ENCODE data around the gene PLXNA2.

The PLXNA2 gene

GRCh38 chr1:208133355-208133754, 110.8 kb downstream of the PLXNA2 start:
- DNase-seq = no peak

DNA sequence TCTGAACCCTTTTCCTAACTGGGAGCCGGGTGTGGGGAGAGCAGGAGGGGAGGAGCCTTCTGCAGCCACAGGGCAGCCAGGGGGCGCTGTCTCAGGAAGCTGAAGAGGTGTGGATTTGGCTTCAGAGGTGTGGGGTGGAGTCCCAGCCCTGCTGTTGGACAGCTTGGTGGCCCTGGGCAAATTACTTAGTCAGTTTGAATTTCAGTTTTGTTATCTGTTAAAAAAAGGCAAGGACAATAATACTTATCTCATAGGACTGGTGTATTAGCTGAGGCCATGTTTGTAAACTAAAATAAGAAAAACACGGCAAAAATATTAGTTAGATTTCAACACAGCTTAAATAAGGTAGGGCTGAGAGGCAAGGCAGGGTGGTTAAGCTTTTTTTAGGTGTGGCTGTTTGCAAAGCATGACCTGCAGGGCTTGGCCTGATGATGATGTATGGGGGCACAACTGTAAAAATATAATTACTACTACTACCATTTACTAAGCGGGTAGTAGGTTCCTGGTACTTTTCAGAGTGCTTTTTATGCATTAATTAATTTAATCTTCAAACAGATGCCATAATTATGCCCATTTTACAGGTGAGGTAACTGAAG, 111.8 kb downstream of the PLXNA2 start:
- DNase-seq = no peak

DNA sequence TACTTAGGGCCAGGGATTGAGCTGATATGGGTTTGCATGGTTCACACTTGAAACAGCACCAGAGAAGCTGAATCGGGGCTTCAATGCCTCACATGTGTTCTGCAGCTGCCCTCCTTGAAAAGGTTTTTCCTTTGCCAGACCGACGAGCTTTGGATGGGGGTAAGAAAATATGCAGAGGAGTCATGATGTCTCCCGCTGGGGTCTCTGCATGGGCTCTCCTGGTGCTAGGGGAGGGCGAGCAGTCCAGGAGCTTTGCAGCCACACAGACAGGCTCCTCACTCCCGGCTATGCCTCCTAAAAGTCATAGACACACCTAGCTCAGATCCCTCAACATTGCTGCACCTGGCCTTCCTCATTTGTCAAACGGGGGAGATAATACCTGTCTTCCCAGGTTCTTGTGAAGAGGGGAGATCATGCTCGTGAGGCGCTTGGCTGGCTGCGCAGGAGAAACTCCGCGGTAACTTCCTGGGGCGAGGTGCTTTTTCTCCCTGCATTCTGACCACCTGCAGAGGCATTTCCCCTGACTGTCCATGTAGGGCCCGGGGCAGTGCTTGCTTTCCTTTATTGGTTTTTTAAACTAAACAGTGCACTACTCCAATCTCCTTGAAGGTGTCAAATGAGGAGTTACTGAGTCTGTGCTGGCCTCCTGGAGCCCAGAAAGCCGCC, 112.4 kb downstream of the PLXNA2 start:
- no peak for DNase-seq

DNA sequence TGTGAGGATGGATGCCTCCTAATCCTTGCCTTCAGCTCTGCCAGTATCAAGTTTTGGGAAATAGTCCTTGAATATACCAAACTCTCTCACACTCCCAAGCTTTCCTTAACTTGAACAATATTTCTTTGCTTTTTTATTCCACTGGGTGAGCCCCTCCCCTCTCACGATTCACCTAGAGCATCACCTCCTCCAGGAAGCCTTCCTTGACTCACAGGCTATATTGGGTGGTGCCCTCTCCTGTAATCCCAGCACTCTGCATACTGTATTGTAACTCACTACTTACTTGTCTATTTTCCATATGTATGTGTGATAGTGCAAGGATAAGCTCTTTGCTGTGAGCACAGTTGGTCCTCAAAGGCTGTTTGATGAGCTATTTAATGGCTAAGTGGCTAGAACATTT, 114.7 kb downstream of the PLXNA2 start:
- no peak for DNase-seq

- no peak for DNase-seq
These were observed 115.1 kb downstream of the PLXNA2 start for GRCh38 chr1:208129060-208129459.

DNA sequence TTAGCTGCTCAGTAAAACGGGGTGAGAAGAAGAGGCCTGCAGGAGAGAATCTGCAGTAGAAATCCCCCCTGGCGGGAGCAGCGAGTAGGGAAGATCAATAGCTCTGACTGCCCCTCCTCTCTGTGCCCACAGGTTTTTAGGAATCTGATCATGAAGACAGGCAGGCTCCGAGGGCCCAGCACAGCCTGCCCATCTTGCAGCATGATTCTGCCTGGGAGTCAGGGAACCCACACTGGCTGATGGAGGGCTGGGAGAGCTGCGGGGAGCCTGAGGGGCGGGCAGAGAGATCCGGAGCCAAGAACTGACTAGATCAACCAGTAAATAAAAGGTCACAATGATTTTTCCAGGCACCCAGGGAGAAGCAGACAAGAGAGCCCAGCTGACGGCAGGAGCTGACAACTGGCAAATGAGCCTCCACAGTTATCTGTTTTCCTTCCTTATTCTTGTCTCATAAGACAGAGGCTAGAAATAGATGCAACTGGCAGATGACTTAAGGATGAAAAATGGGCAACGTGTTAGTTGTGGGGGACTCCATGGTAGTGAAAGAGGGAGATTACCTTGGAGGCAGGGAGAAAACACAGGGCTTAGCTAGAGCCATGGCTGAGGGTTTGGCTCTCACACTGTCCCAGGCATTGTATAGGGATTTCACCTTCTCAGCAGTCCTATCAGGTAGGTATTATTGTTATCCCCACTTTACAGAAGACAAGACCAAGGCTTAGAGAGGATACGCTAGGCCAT, 116.2 kb downstream of the PLXNA2 start:
- DNase-seq = no peak

GRCh38 chr1:208127284-208127683, 116.9 kb downstream of the PLXNA2 start:
- no peak for DNase-seq

DNA sequence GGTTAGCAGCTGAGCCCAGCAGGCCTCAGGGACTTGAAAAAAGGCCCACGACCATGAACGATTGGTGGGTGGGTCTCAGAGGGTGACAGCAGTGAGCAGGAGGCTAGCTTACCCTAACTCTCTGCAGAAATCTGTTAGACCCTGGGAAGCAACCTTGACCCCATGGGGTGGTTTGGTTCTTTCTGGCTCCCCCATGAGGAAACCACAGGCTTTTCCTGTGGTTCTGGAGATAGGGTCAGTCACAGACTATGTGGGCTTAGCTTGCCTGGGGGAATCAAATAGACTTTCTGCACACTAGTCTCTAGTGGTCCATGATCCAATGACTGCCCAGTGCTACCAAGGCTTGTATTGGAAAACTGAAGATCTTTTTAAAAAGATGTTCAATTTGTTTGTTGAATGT, 118.1 kb downstream of the PLXNA2 start:
- no peak for DNase-seq

DNA sequence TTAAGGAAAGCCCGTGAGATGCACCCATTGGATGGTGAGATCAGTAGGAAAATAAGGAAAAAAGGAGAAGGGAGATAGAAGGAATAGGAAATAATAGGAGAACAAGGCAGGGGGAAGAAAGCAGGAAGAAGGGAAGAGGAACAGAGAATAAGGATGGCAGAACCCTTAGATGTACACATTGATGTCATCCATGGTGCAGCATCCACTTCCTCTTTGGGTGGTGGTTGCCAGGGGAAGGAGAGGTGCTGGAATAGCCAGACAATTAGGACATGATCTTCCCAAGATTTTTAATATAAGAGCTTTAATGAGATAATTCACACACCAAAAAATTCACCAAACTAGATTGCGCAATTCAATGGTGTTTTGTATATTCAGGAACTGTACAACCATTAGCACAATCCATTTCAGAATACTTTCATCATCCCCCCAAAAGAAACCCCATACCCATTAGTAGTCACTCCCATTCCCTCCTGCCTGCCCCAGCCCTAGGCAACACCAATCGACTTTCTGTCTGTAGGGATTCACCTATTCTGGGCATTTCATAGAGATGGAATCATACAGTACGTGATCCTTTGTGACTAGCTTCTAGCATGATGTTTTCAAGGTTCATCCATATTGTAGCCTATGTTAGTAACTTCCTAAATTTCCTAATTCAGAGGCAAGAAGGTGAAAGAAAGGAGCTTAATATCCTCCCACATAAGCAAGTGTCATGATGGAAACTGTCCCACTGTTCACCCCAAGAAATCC, 121.4 kb downstream of the PLXNA2 start:
- DNase-seq = no peak

GRCh38 chr1:208121813-208122364, 122.3 kb downstream of the PLXNA2 start:
- DNase-seq = no peak

DNA sequence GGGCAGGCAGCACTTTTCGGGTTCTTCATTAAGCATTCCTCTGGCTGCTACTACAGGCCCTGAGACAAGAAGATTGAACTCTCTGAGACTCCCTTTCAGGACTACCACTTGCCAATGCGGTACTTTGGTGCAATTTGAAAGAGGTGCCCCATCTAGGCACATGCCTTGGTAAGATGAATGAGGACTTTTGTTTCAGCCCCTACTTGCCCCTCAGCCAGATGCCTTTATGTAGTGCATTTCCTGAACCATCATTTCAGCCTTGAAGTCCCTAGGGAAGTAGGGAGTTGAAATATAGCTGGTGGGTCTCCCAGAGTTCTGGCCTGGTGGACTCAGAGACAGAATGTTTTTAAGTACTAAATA, 123.8 kb downstream of the PLXNA2 start:
- DNase-seq = no peak

GRCh38 chr1:208118841-208119606, 125.2 kb downstream of the PLXNA2 start:
- DNase-seq = no peak

- DNase-seq = no peak
These were observed 125.9 kb downstream of the PLXNA2 start for GRCh38 chr1:208118306-208118705.

DNA sequence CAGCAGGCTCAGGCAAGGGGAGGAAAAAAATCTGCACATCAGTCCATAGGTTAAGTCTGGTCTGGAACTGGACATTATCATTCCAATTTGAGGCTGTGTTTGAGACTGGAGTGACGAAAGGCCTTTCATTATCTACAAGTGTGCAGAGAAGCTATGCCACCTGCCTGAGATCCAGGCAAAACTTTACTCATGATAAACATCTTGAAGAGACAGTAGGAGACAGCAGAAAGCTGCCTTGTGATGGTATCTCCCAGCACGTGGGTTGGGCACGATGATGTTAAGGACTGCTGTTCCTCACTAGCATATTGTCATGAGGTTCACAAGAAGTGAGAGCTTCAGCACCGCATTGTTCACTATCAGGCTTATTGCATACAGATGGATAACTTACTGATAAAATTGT, 126.4 kb downstream of the PLXNA2 start:
- DNase-seq = no peak

DNA sequence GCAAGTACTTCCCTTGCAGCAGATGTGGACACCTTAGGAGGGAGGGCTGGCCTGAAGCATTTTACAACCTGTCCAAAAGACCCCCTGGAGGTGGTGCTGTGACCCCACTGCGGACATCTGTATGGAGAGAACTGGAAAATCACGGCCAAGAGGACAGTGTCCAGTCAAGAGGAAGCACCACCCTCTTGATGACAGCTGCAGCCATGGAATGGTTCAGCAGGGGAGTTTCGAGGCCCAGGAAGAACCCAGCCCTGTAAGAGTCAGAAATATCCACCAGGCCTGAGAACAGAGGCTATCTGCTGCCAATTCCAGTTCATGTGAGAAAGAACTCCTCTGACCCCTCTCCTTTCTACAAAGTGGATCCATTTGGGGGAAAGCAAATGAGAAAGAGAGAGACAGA, 126.8 kb downstream of the PLXNA2 start:
- DNase-seq = no peak

- DNase-seq = no peak
These were observed 128.1 kb downstream of the PLXNA2 start for GRCh38 chr1:208115924-208116640.

DNA sequence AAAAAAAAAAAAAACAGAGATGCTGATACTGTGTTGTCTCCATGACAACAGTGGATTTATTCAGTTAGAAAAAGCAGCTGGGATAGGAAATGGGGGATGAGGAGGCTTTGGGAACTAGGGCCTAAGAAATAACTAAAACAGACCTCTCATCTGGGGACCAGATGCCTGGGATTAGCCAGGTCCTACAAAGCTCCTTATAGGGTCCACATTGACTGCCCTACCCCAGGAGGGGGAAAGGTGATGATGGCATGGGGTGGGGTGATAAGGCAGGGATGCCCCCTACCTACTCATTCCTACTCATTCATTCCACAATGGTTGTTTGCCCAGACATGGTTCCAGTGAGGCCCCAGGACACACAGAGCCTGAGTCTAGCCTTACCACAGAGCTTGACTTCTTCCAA, 131.2 kb downstream of the PLXNA2 start:
- no peak for DNase-seq

GRCh38 chr1:208112401-208112800, 131.8 kb downstream of the PLXNA2 start:
- no peak for DNase-seq

- no peak for DNase-seq
These were observed 132.5 kb downstream of the PLXNA2 start for GRCh38 chr1:208111646-208112190.

DNA sequence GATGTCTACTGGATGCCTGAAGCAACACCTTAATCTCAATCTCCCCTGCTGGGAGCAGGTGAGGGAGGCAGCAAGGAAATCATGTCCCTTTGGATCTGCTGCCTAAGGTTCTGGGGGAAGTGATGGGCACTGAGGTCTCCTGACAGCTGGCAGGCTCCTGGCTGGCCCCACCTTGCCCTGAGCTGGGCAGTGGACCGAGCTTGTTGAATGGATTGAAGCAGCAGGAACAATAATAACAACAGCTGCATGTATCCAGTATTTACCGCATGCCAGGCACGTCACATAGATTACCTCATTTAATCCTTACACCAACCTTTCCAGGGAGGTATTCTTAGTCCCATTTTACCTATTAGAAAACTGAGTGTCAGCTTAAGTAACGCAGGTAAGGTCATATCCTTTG, 133.9 kb downstream of the PLXNA2 start:
- DNase-seq = no peak

GRCh38 chr1:208108646-208109330, 135.4 kb downstream of the PLXNA2 start:
- DNase-seq = no peak

Data from T1000 (cell line).